IPS-11a (cell line): ENCODE results near the gene UBALD1.
"Not testable (repeated sequence)": the region's sequence is repeated elsewhere in the genome, so short reads cannot be mapped to it uniquely, and the experiment has no call there.

Experiments
- H3K4me3 ChIP-seq: one replicate; pipeline ENCODE4 v1.5.1; 2013; ENCODE audit warnings: low read depth, low read length, control low read depth

UBALD1 gene

GRCh38 chr16:4599037-4599436 lies 15.7 kb downstream of the UBALD1 start:
- H3K4me3 ChIP-seq, result no peak overlapping the region

DNA sequence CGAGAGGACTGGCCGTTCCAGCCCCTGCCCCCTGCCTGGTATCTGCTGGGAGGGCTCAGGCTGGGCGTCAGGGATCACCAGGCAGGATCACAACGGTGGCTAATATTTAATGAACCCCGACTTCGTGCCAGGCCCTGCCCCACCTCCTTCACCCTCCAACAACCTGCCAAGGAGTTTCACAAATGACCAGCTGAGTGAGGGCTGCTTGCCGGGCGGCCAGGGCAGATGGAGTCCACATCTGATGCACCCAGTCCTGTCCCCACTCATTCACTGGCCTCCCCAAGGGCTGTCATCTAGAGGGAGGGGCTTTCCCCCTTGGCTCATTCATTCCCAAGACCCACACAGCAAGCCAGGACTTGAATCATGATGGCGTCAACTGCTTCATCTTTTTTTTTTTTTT lies 17.5 kb downstream of the UBALD1 start:
- no peak overlapping the region for H3K4me3 ChIP-seq

GRCh38 chr16:4594433-4595410 lies 20.0 kb downstream of the UBALD1 start:
- H3K4me3 ChIP-seq, result no peak overlapping the region

GRCh38 chr16:4593086-4593485 lies 21.6 kb downstream of the UBALD1 start:
- no peak overlapping the region for H3K4me3 ChIP-seq

DNA sequence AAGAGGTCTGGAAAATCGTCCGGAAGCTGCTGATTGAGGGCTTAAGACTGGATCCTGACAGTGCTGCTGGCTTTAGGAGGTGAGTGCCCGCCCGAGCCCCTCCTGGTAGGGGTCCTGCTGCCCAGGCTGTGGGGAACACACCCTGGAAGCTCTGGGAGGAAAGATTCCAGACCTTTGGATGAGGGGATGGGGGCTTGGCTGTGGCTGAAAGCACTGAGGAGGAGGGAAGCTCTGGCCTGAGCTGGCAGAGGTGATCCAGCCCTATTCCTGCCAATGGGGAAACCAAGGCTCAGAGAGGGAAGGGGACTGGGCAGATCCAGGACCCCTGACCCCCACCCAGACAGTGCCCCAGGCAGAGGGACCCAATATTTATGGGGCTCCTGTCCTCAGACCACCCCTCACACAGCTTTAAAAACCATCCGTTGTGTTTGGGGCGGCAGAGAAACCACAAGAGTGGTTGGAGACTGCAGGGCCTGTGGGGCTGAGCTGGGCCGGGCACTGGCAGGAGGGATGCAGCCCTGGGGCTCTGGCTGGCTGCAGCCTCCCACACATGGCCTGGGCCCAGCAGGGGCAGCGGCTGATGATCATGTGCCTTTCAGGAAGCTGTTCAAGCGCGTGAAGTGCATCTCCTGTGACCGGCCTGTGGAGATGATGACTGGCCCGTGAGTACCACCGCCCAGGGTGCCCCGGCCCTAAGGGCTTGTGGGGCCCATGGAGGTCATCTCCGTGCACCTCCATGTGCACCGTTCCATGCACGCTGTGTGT lies 22.8 kb downstream of the UBALD1 start:
- no peak overlapping the region for H3K4me3 ChIP-seq

DNA sequence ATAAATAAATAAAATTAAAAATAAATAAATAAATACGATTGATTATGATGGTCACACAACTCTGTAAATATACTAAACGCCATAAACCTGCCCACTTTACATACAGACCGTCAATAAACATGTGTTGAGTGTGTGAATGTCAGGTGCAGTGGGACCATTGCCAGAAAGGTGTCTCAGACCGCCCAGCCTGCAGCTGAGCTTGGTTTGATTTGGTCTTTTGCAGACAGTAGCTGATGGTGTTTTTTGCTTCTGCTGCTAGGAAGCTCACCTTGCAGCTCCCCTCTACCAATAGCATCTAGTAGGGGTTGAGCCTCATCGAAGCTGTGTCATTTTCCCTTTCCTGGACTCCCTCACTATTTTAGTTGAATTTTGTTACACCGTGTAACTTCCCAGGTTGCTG lies 23.5 kb downstream of the UBALD1 start:
- H3K4me3 ChIP-seq, result no peak overlapping the region

DNA sequence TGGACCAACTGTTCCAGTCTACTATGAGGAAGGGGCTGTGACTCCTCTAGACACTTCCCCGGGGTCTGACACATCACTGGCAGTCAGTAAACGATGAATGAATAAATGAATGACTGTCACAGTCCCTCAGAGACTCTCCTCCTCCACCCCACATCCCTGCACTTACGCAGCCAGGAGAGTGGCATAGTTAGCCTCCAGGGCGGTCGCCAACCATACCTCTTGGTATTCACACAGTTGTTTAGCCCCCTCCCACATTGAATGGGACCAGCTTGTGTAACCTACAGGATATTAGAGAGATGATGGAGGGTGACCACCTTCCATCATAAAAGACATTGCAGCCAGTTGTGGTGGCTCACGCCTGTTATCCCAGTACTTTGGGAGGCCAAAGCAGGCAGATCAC lies 25.7 kb downstream of the UBALD1 start:
- no peak overlapping the region for H3K4me3 ChIP-seq

DNA sequence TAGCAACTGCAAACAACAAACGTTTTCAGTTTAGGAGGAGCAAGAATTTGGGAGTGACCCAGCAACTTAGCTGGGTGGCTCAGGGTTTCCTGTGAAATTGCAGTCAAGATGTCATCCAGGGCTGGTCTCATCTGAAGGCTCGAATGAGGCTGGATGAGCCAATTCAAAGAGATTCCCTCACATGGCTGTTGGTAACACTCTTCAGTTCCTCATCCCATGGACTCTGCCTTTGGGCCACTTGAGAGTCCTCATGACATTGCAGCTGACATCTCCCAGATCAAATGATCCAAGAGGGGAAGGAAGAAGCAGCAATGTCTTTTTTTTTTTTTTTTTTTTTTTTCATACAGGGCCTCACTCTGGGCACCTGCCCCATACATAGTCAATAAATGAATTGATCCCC lies 26.3 kb downstream of the UBALD1 start:
- no peak overlapping the region for H3K4me3 ChIP-seq

GRCh38 chr16:4586291-4586690 lies 28.4 kb downstream of the UBALD1 start:
- no peak overlapping the region for H3K4me3 ChIP-seq

- H3K4me3 ChIP-seq, result no peak overlapping the region
These were observed 30.8 kb downstream of the UBALD1 start for GRCh38 chr16:4583906-4584305.

DNA sequence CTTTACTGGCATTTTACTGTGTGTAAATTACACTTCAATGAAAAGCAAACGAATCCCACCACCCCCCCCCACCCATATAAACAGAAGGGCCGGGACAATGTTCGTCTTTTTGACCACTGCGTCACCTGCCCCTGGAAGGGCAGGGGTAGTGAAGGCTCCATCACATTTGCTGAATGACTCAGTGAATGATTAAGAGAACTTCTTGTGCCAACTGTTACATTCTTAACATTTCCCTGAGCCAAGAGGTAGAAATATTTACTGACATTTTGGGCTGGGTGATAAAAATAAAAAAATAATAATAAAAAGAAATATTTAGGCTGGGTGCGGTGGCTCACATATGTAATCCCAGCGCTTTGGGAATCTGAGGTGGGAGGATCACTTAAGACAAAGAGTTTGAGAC lies 34.4 kb downstream of the UBALD1 start:
- no peak overlapping the region for H3K4me3 ChIP-seq

GRCh38 chr16:4578961-4579530 lies 35.6 kb downstream of the UBALD1 start:
- H3K4me3 ChIP-seq, result no peak overlapping the region

DNA sequence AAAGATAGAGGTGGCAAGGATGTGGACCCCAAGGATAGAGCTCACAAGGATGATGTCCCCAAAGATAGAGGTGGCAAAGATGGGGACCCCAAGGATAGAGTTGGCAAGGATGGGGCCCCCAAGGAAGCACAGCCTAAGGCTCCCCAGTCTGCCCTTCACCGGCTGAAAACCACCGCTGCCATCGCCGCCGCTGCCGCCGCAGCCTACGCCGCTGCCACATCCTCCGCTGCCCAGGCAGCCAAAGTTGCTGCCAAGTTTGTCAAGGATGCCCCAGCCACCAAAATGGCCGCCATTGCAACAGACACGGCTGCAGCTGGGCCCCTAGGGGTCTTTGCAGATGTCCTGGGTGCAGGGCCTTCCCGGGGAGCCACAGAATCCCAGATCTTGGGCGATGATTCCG lies 38.7 kb downstream of the UBALD1 start:
- no peak overlapping the region for H3K4me3 ChIP-seq

GRCh38 chr16:4574919-4575705 lies 39.6 kb downstream of the UBALD1 start:
- H3K4me3 ChIP-seq, result no peak overlapping the region

DNA sequence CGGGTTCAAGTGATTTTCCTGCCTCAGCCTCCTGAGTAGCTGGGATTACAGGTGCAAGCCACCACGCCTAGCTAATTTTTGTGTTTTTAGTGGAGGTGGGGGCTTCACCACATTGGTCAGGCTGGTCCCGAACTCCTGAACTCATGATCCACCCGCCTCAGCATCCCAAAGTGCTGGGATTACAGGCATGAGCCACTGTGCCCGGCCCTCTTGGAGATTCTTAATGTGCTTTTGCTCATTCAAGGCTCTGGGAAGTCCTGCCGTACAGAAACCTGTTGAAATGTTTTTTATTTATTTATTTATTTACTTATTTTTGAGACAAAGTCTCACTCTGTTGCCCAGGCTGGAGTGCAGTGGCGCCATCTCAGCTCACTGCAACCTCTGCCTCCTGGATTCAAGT lies 40.8 kb downstream of the UBALD1 start:
- H3K4me3 ChIP-seq, result not testable (repeated sequence)

DNA sequence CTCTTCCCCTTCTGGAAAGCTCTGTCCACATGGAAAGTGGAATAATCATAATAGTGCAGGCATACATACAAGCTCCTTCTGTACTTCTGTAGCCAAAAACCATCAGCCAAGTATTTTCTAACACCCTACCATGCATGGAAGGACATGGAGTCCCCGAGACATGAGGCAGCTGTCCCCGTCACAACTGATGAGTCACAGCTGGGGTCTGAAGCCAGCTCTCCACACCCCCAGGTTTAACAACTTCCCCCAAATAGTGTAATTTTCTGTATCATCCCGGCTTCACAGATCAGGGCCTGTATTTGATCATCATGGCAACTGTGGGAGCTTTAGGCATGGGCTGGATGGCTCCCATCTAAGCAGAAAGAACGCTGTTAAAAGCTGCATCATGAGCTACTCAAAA lies 42.0 kb downstream of the UBALD1 start:
- no peak overlapping the region for H3K4me3 ChIP-seq

DNA sequence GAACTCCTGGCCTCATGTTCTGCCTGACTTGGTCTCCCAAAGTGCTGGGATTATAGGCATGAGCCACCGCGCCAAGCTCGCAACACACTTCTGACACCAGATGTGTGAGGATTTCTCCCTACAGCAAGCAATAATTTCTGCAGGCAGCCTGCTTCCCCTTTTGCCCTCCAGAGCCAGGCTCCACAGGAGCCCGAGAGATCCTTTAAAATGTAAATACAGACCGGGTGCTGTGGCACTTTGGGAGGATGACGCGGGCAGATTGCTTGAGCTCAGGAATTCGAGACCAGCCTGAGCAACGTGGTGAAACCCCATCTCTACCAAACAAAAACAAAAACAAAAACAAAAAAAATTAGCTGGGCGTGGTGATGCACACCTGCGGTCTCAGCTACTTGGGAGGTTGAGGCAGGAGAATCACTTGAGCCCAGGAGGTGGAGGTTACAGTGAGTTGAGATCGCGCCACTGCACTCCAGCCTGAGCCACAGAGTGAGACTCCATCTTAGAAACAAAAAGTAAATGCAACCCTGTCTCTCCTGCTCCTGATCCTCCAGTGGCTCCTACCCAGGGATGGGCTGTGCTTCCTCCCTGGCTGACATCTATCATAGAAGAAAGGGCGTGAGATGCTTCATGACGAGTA lies 43.9 kb downstream of the UBALD1 start:
- H3K4me3 ChIP-seq, result no peak overlapping the region

DNA sequence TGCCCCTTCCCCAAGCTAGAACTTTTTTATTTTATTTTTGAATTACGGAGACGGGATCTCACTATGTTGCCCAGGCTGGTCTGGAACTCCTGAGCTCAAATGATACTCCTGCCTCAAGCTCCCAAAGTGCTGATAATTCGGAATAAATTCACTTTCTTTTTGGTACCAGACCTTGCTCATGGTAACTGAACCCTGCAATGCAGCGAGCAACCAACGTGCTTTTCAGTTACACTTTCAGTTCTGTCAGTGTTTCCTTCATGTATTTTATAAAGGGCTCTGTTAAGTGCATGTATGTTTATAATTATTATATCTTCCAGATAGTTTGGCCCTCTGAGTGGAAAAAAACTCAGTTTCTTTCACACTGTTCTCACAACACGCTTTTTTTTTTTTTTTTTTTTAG lies 44.6 kb downstream of the UBALD1 start:
- H3K4me3 ChIP-seq, result no peak overlapping the region

- H3K4me3 ChIP-seq, result no peak overlapping the region
These were observed 48.5 kb downstream of the UBALD1 start for GRCh38 chr16:4566144-4566543.

GRCh38 chr16:4564661-4565267 lies 49.9 kb downstream of the UBALD1 start:
- H3K4me3 ChIP-seq, result no peak overlapping the region
